Muscle layer of duodenum (tissue), 2 donors: ENCODE measurements around the gene PNPLA7.
"Not testable (repeated sequence)": the region's sequence is repeated elsewhere in the genome, so short reads cannot be mapped to it uniquely, and the experiment has no call there.

Experiments
- H3K27ac ChIP-seq: one replicate; pipeline ENCODE4 v1.7.0; 2013; ENCODE audit warnings: mild to moderate bottlenecking, low read length
- H3K27me3 ChIP-seq: one replicate; pipeline ENCODE4 v1.7.0; 2013; ENCODE audit warnings: low read depth, mild to moderate bottlenecking, control low read depth, low read length
- H3K36me3 ChIP-seq, 2 donors: one replicate each; pipeline ENCODE4 v1.7.0; 2013; ENCODE audit warnings: low read length in 2 of 2, control low read depth in 1 of 2, mild to moderate bottlenecking in 1 of 2; ENCODE audit not compliant: insufficient read depth in 2 of 2, control insufficient read depth in 1 of 2
- H3K4me1 ChIP-seq, 2 donors: one replicate each; pipeline ENCODE4 v1.7.0; 2013; ENCODE audit warnings: low read length in 2 of 2, mild to moderate bottlenecking in 2 of 2, control low read depth in 1 of 2, moderate library complexity in 1 of 2; ENCODE audit not compliant: insufficient read depth in 2 of 2, control insufficient read depth in 1 of 2
- H3K4me3 ChIP-seq, 2 donors: one replicate each; pipeline ENCODE4 v1.7.0; 2013; ENCODE audit warnings: low read length in 2 of 2, low read depth in 1 of 2, mild to moderate bottlenecking in 1 of 2
- H3K9me3 ChIP-seq, 2 donors: one replicate each; pipeline ENCODE4 v1.7.0; 2013; ENCODE audit warnings: low read length in 2 of 2, control low read depth in 1 of 2, mild to moderate bottlenecking in 1 of 2; ENCODE audit not compliant: control insufficient read depth in 1 of 2
- donor health status: healthy.

PNPLA7 gene

DNA sequence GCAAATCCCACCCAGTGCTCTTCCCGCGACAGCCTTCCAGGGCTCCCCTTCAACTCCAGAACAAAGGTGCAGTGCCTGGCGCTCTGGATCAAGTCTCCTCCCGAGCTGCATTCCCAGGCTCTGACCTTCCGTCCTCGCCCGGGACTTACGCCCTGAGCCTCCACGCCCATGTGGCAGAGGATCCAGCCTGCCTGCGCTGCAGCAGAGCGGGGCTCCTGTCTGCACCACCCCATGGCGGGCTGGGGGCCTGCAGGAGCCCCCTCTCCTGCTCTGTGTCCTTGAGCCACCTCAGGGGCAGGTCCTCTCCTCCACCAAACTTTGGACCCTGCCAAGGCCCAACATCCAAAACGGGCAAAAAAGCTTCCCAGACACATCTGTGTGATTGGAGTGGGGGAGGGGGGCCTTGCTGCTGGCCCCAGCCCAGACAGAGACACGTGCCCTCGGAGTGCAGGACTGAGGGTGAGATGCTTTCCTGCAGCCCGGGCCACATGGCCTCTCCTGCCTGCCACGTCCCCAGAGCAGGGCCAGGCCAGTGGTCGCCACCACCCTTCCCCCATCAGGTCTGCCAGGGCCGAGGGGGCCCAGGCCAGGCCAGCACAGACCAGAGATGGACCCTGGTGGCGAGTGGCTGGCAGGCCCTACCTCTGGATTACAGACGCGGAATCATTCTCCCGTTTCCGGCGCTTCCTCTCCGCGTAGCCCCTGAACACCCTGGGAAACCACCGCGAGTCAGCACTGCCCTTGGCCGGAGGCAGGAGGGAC, 95.4 kb downstream of the PNPLA7 start:
- Histone ChIP-seq H3K36me3 (peaks cover 0 to 8% of the 10 kb centered on the region in 2 donors), H3K27me3 (no peaks in the 10 kb centered on the region), H3K4me3 (peak overlapping the region; percentile 46 to 60), H3K27ac (peak overlapping the region; percentile 39), H3K4me1 (peaks cover 3 to 39% of the 10 kb centered on the region in 2 donors), H3K9me3 (no peaks in the 10 kb centered on the region)

DNA sequence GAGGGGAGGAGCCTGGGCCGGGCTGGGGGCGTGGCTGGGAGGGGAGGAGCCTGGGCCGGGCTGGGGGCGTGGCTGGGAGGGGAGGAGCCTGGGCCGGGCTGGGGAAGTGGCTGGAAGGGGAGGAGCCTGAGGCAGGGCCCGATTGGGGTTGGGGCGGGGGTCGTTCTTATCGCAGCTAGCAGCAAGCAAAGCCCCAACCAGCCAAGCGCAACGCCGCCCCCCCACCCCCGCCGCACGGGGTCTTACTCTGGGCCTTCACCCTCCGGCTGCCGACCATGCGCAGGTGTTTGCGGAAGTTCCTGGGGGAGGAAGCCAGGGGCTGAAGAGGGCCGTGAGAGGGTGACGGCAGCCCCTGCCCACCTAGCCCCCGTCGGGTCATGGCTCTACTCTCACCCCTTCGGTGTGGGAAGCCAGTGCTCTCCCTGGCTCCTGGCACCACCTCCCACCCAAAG, 96.0 kb downstream of the PNPLA7 start:
- H3K27ac ChIP-seq = peak overlapping the region; percentile 39

DNA sequence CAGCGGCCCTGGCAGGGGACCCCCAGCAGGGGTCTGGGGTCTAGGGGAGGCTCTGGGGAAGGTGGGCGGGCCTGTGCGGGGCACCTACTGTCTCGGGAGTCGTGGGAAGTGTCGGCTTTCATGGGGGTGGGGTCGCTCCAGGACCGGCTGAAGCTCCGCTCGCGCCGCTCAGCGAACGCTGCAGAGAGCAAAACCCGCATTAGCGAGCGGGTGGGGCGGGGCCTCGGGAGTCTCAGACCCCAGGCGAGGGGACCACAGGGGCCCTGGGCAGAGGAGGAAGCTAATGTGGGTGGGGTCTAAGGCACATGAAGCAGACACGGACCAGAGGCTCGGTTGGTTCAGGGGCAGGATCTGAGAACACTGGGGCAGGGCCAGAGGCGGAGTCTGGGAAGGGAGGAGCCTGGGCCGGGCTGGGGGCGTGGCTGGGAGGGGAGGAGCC, 96.5 kb downstream of the PNPLA7 start:
- peaks cover 0 to 35% of the 10 kb centered on the region in 2 donors for H3K4me1 ChIP-seq
- peaks cover 0 to 17% of the 10 kb centered on the region in 2 donors for H3K36me3 ChIP-seq
- no peaks in the 10 kb centered on the region for H3K27me3 ChIP-seq
- H3K27ac ChIP-seq = no peak overlapping the region
- H3K4me3 ChIP-seq = peak overlapping the region in 1 of 2 donors; percentile 67
- H3K9me3 ChIP-seq = no peaks in the 10 kb centered on the region

More for the DNA sequence above, 96.0 kb downstream of the PNPLA7 start:
- Histone ChIP-seq H3K27me3 (no peaks in the 10 kb centered on the region), H3K4me3 (peak overlapping the region; percentile 46 to 60), H3K36me3 (peaks cover 0 to 14% of the 10 kb centered on the region in 2 donors), H3K4me1 (peaks cover 0 to 35% of the 10 kb centered on the region in 2 donors), H3K9me3 (no peaks in the 10 kb centered on the region)

DNA sequence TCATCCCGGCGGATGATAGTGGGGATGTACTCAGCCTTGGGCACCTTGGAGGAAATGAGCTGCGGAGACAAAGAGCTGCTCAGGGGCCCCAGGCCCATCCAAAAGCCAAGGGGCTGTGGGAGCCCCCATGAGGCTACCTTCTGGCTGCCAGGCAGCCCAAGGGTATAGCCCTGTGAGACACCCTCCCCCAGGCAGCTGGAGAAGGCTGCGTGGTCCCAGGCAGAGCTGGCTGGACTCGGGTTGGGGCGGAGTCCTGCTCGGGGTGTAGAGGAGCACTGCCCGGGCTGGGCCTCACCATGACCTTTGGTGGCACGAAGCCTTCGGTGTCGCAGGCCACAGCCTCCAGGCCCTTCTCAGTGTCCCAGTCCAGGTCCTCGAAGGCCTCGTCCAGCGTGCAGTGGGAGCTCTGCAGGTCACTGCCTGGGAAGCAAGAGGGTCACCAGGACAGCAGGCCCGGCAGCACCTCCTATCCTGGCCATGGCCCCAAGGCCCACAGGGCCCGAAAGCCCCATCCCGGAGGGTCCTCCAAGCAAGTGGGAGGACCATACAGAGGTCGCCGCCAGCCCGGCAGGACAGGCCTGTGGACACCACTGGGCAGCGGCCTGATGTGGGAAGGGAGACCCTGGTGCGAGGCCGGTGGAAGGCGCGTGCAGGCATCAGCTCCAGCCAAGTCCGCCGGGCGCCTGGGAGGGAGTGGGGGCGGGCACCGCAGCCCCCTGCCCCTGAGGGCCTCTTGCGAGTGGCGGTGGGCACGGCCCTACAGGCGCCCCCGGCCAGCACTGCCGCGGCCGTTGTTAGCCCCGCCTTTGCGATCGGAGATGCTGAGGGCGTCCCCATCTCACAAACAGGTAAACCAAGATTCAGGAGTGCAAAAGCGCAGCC, 97.2 kb downstream of the PNPLA7 start:
- no peak overlapping the region for H3K27ac ChIP-seq
- no peaks in the 10 kb centered on the region for H3K9me3 ChIP-seq
- H3K4me3 ChIP-seq = peak overlapping the region in 1 of 2 donors; percentile 67
- H3K4me1 ChIP-seq = peaks cover 0 to 28% of the 10 kb centered on the region in 2 donors
- H3K36me3 ChIP-seq = peaks cover 0 to 20% of the 10 kb centered on the region in 2 donors
- no peaks in the 10 kb centered on the region for H3K27me3 ChIP-seq

DNA sequence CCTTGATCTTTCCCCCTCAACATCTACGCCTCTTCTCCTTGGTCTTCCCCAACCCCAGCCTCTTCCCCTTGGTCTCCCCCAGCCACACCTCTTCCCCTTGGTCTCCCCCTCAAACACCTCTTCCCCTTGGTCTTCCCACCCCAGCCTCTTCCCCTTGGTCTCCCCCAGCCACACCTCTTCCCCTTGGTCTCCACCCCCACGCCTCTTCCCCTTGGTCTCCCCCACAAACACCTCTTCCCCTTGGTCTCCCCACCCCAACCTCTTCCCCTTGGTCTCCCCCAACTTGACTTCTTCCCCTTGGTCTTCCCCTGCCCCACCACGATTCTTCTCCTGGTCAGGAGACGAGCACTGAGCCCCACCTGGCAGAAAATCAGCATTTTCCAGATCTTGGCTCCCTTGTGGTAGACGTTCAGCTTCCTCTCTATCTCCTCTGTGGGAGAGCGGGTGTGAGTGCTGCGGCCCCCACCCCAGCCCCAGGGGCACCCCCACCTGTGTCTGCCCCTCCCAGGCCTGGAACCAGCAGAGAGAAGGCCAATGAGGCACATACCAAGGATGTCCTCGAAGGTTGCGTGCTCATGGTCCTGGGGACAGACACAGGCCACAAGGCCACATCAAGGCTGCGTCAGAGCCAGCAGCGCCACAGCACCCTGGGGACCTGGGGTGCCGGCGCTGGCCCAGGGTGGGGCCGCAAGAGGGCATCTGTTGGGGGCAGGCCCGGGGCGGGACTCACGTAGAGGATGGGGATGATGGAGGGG, 98.0 kb downstream of the PNPLA7 start:
- Histone ChIP-seq H3K36me3 (peaks cover 0 to 20% of the 10 kb centered on the region in 2 donors), H3K4me3 (no peak overlapping the region), H3K27me3 (no peaks in the 10 kb centered on the region), H3K27ac (no peak overlapping the region), H3K4me1 (peaks cover 0 to 20% of the 10 kb centered on the region in 2 donors), H3K9me3 (no peaks in the 10 kb centered on the region)

DNA sequence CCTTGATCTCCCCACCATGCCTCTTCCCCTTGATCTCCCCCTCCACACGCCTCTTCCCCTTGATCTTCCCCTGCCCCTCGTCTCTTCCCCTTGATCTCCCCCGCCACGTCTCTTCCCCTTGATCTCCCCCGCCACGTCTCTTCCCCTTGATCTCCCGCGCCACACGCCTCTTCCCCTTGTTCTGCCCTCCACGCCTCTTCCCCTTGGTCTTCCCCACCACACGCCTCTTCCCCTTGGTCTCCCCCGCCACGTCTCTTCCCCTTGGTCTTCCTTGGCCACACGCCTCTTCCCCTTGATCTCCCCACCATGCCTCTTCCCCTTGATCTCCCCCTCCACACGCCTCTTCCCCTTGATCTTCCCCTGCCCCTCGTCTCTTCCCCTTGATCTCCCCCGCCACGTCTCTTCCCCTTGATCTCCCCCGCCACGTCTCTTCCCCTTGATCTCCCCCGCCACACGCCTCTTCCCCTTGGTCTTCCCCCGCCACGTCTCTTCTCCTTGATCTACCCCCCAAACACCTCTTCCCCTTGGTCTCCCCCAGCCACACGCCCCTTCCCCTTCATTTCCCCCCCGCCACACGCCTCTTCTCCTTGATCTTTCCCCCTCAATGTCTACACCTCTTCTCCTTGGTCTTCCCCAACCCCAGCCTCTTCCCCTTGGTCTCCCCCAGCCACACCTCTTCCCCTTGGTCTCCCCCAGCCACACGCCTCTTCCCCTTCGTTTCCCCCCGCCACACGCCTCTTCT, 98.8 kb downstream of the PNPLA7 start:
- not testable (repeated sequence) for H3K27ac ChIP-seq, H3K27me3 ChIP-seq, H3K4me3 ChIP-seq, H3K9me3 ChIP-seq
- Histone ChIP-seq H3K4me1 (peaks cover 0 to 20% of the 10 kb centered on the region in 2 donors), H3K36me3 (peaks cover 0 to 20% of the 10 kb centered on the region in 2 donors)

DNA sequence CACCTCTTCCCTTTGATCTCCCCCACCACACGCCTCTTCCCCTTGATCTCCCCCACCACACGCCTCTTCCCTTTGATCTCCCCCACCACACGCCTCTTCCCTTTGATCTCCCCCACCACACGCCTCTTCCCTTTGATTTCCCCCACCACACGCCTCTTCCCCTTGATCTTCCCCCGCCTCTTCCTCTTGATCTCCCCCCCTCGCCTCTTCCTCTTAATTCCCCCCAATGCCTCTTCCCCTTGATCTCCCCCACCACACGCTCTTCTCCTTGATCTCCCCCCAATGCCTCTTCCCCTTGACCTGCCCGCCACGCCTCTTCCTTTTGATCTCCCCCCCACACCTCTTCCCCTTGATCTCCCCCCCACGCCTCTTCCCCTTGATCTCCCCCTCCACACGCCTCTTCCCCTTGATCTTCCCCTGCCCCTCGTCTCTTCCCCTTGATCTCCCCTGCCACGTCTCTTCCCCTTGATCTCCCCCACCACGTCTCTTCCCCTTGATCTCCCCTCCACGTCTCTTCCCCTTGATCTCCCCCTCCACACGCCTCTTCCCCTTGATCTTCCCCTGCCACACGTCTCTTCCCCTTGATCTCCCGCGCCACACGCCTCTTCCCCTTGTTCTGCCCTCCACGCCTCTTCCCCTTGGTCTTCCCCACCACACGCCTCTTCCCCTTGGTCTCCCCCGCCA, 99.5 kb downstream of the PNPLA7 start:
- peaks cover 0 to 20% of the 10 kb centered on the region in 2 donors for H3K36me3 ChIP-seq
- H3K4me1 ChIP-seq = peaks cover 0 to 20% of the 10 kb centered on the region in 2 donors
- H3K4me3 ChIP-seq, H3K27ac ChIP-seq, H3K27me3 ChIP-seq, H3K9me3 ChIP-seq: not testable (repeated sequence)

DNA sequence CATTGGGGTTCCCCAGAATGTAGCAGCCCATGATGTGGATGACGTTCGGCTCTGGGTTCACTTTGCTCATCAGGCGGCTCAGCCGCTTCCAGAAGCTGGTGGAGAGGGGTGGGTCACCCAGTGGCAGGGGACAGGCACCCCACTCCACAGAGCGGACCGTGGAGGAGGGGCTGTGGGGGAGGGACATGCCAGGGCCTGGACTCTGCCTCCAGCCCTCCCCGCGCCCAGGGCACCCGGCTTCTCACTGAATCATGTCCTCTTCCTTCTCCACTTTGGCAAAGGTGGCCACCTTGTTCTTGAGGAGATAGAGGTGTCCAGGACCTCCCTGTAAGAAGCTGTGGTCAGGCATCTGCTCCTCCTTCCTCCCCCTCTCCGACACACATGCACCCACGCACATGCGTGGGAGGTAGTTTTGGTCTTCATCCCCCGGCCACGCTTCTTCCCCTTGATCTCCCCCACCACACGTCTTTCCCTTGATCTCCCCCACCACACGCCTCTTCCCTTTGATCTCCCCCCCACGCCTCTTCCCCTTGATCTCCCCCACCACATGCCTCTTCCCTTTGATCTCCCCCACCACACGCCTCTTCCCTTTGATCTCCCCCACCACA, 100.2 kb downstream of the PNPLA7 start:
- peaks cover 0 to 20% of the 10 kb centered on the region in 2 donors for H3K36me3 ChIP-seq
- no peak overlapping the region for H3K4me3 ChIP-seq
- H3K27ac ChIP-seq = no peak overlapping the region
- peaks cover 0 to 16% of the 10 kb centered on the region in 2 donors for H3K4me1 ChIP-seq
- H3K27me3 ChIP-seq = no peaks in the 10 kb centered on the region
- H3K9me3 ChIP-seq = no peaks in the 10 kb centered on the region

DNA sequence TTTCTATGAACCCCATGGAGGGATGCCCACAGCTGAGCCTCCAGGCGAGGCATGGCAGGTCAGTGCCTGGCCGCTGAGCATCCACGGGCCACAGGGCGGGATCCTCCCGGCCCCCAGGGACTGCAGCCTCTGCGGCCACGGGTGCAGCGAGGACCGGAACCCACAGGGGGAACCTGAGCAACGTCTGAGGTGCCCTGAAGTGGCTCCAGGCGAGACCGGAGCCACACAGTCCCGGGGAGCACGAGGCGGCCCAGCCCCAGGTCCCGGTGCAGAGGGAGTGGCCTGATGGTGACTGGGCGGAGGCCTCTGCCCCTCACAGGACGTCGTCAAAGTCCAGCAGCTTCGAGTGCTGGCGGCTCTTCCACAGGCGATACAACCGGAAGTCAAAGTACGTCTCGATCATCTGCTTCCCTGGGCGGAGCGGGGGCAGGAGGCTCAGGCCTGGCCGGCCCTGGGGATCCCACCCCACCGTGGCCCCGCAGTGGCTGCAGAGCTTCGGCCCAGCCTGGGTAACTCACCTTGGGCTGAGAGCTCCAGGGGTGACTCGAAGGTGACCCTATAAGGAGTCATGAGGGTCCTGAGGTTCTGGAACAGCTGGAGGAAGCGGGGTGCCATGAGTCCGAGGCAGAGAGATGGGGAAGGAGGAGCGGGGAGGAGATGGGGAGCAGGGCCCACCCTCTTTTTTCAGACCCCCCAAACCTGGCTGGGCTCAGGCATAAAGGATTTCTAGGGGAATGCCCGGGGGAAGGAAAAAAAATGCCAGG, 100.9 kb downstream of the PNPLA7 start:
- Histone ChIP-seq H3K4me3 (no peak overlapping the region), H3K4me1 (peaks cover 0 to 8% of the 10 kb centered on the region in 2 donors)

More for the DNA sequence above, 100.9 kb downstream of the PNPLA7 start:
- H3K9me3 ChIP-seq = no peaks in the 10 kb centered on the region
- peaks cover 0 to 20% of the 10 kb centered on the region in 2 donors for H3K36me3 ChIP-seq
- H3K27ac ChIP-seq = no peak overlapping the region
- no peaks in the 10 kb centered on the region for H3K27me3 ChIP-seq
